ENCODE results near the gene SHROOM3.

DNA sequence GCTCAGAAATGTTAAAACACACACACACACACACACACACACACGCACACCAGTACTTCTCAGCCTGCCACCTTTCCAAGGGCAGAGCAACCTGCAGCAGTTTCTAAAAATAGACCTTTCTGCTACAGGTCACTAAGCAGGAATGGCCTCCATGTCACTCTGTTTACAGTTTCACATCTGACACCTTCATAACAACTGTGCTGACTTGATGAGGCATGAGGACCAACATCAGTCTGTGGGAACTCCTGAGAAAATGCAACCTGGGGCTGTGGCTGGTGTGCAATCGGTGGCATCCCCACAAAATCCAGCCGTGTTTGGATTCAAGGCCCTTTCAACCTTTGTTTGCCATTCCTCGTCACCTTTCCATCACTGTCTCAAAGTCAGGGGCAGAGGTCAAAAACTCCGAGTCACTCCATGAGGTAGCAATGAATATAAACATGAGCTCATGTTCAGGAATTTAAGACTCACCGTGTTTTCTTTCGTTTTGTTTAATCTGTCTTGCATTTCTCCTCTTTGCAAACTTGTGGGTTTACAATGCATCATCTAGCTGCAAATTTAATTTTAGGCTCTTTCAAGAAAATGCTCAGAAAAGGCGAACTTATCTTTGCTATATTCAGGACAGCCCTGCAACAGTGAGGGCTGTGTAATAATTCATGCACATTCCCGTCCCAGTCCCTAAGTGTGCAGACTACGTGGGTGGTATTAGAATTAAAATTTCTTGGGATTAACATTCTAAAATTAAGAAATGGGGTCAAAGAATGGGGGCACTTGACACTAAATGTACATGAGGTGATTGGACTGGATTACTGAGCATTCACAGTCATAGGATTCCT is 135.3 kb downstream of the SHROOM3 start:
- TF ChIP-seq CTCF (IDR thresholded peaks at IDR 0.05) (no peak), RAD21 (conservative IDR thresholded peaks at IDR 0.05 in 1 of 2, IDR thresholded peaks at IDR 0.05 in 1 of 2) (no peak), USF2 (IDR thresholded peaks at IDR 0.05) (no peak), E2F6 (IDR thresholded peaks at IDR 0.05; ENCODE audit: borderline replicate concordance, low read depth) (no peak), NFE2L2 (conservative IDR thresholded peaks at IDR 0.05; ENCODE audit: low read length) (no peak), EP300 (IDR thresholded peaks at IDR 0.05) (peak in 1 of 2 experiments; percentile 18; a peak in 1 of 5 replicates)
